Measurements from ENCODE around the gene PANX3.

Gene PANX3

GRCh38 chr11:124610295-124610694, 933 bp upstream of the PANX3 start:
- Histone ChIP-seq H3K27me3 (ENCODE audit: control insufficient read depth in 1 of 2, insufficient read depth in 2 of 2, low read length in 2 of 2) (peaks cover 0 to 9% of the 10 kb centered on the region in 2 donors), H3K27ac (ENCODE audit: low read depth, low read length) (no peak overlapping the region), H3K9ac (ENCODE audit: low read depth in 1 of 2, low read length in 2 of 2) (no peak overlapping the region), H3K4me1 (ENCODE audit: control insufficient read depth in 1 of 2, insufficient read depth in 2 of 2, low read length in 2 of 2) (no peaks in the 10 kb centered on the region), H3K4me3 (ENCODE audit: low read depth in 1 of 2, low read length in 2 of 2) (no peak overlapping the region), H3K9me3 (ENCODE audit: control insufficient read depth in 1 of 2, low read length in 2 of 2) (no peaks in the 10 kb centered on the region), H3K36me3 (ENCODE audit: control insufficient read depth in 1 of 2, insufficient read depth in 2 of 2, low read length in 2 of 2) (no peaks in the 10 kb centered on the region)

GRCh38 chr11:124612045-124612444, 817 bp downstream of the PANX3 start:
- Histone ChIP-seq H3K4me3 (ENCODE audit: low read depth in 1 of 2, low read length in 2 of 2) (no peak overlapping the region), H3K9ac (ENCODE audit: low read depth in 1 of 2, low read length in 2 of 2) (no peak overlapping the region), H3K27ac (ENCODE audit: low read depth, low read length) (no peak overlapping the region), H3K4me1 (ENCODE audit: control insufficient read depth in 1 of 2, insufficient read depth in 2 of 2, low read length in 2 of 2) (no peaks in the 10 kb centered on the region), H3K27me3 (ENCODE audit: control insufficient read depth in 1 of 2, insufficient read depth in 2 of 2, low read length in 2 of 2) (peaks cover 0 to 9% of the 10 kb centered on the region in 2 donors), H3K36me3 (ENCODE audit: control insufficient read depth in 1 of 2, insufficient read depth in 2 of 2, low read length in 2 of 2) (no peaks in the 10 kb centered on the region), H3K9me3 (ENCODE audit: control insufficient read depth in 1 of 2, low read length in 2 of 2) (no peaks in the 10 kb centered on the region)

GRCh38 chr11:124612567-124613246, 1.5 kb downstream of the PANX3 start:
- no peak overlapping the region for H3K27ac ChIP-seq (ENCODE audit: low read depth, low read length)

GRCh38 chr11:124618863-124619262, 7.6 kb downstream of the PANX3 start:
- peaks cover 0 to 4% of the 10 kb centered on the region in 2 donors for H3K27me3 ChIP-seq (ENCODE audit: control insufficient read depth in 1 of 2, insufficient read depth in 2 of 2, low read length in 2 of 2)
- no peak overlapping the region for H3K4me3 ChIP-seq (ENCODE audit: low read depth in 1 of 2, low read length in 2 of 2)
- H3K9me3 ChIP-seq (ENCODE audit: control insufficient read depth in 1 of 2, low read length in 2 of 2), result no peaks in the 10 kb centered on the region
- H3K36me3 ChIP-seq (ENCODE audit: control insufficient read depth in 1 of 2, insufficient read depth in 2 of 2, low read length in 2 of 2), result no peaks in the 10 kb centered on the region
- peaks cover 13 to 15% of the 10 kb centered on the region in 2 donors for H3K4me1 ChIP-seq (ENCODE audit: control insufficient read depth in 1 of 2, insufficient read depth in 2 of 2, low read length in 2 of 2)
- H3K9ac ChIP-seq (ENCODE audit: low read depth in 1 of 2, low read length in 2 of 2), result no peak overlapping the region
- no peak overlapping the region for H3K27ac ChIP-seq (ENCODE audit: low read depth, low read length)

More at GRCh38 chr11:124612567-124613246, 1.5 kb downstream of the PANX3 start:
- H3K9ac ChIP-seq (ENCODE audit: low read depth in 1 of 2, low read length in 2 of 2), result no peak overlapping the region
- H3K36me3 ChIP-seq (ENCODE audit: control insufficient read depth in 1 of 2, insufficient read depth in 2 of 2, low read length in 2 of 2), result no peaks in the 10 kb centered on the region
- peaks cover 0 to 9% of the 10 kb centered on the region in 2 donors for H3K27me3 ChIP-seq (ENCODE audit: control insufficient read depth in 1 of 2, insufficient read depth in 2 of 2, low read length in 2 of 2)
- H3K9me3 ChIP-seq (ENCODE audit: control insufficient read depth in 1 of 2, low read length in 2 of 2), result no peaks in the 10 kb centered on the region
- H3K4me1 ChIP-seq (ENCODE audit: control insufficient read depth in 1 of 2, insufficient read depth in 2 of 2, low read length in 2 of 2), result no peaks in the 10 kb centered on the region
- no peak overlapping the region for H3K4me3 ChIP-seq (ENCODE audit: low read depth in 1 of 2, low read length in 2 of 2)

GRCh38 chr11:124622531-124623451, 11.6 kb downstream of the PANX3 start, which contains the start of gene TBRG1:
TSS of gene TBRG1 (plus strand) at chr11:124622864. CDS start at chr11:124623084, 220 bp downstream.
- Histone ChIP-seq H3K27ac (ENCODE audit: low read depth, low read length) (peak within 1 kb of the TSS; percentile 87), H3K36me3 (ENCODE audit: control insufficient read depth in 1 of 2, insufficient read depth in 2 of 2, low read length in 2 of 2) (peaks cover 14 to 16% of the 10 kb centered on the region in 2 donors), H3K4me3 (ENCODE audit: low read depth in 1 of 2, low read length in 2 of 2) (peak within 1 kb of the TSS; percentile 97 to 100), H3K9ac (ENCODE audit: low read depth in 1 of 2, low read length in 2 of 2) (peak within 1 kb of the TSS; percentile 88 to 96), H3K4me1 (ENCODE audit: control insufficient read depth in 1 of 2, insufficient read depth in 2 of 2, low read length in 2 of 2) (peaks cover 21 to 32% of the 10 kb centered on the region in 2 donors), H3K27me3 (ENCODE audit: control insufficient read depth in 1 of 2, insufficient read depth in 2 of 2, low read length in 2 of 2) (peaks cover 0 to 4% of the 10 kb centered on the region in 2 donors), H3K9me3 (ENCODE audit: control insufficient read depth in 1 of 2, low read length in 2 of 2) (no peaks in the 10 kb centered on the region)

- H3K4me1 ChIP-seq (ENCODE audit: control insufficient read depth in 1 of 2, insufficient read depth in 2 of 2, low read length in 2 of 2), result peaks cover 20 to 29% of the 10 kb centered on the region in 2 donors
- peaks cover 16 to 18% of the 10 kb centered on the region in 2 donors for H3K36me3 ChIP-seq (ENCODE audit: control insufficient read depth in 1 of 2, insufficient read depth in 2 of 2, low read length in 2 of 2)
- H3K9me3 ChIP-seq (ENCODE audit: control insufficient read depth in 1 of 2, low read length in 2 of 2), result no peaks in the 10 kb centered on the region
- H3K9ac ChIP-seq (ENCODE audit: low read depth in 1 of 2, low read length in 2 of 2), result peak overlapping the region; percentile 88 to 96
- peaks cover 0 to 3% of the 10 kb centered on the region in 2 donors for H3K27me3 ChIP-seq (ENCODE audit: control insufficient read depth in 1 of 2, insufficient read depth in 2 of 2, low read length in 2 of 2)
- H3K27ac ChIP-seq (ENCODE audit: low read depth, low read length), result no peak overlapping the region
- H3K4me3 ChIP-seq (ENCODE audit: low read depth in 1 of 2, low read length in 2 of 2), result peak overlapping the region; percentile 97 to 100
Measured at GRCh38 chr11:124623861-124624525, 12.8 kb downstream of the PANX3 start.

GRCh38 chr11:124625504-124626168, 14.4 kb downstream of the PANX3 start:
- Histone ChIP-seq H3K4me3 (ENCODE audit: low read depth in 1 of 2, low read length in 2 of 2) (no peak overlapping the region), H3K9me3 (ENCODE audit: control insufficient read depth in 1 of 2, low read length in 2 of 2) (no peaks in the 10 kb centered on the region), H3K4me1 (ENCODE audit: control insufficient read depth in 1 of 2, insufficient read depth in 2 of 2, low read length in 2 of 2) (peaks cover 17 to 26% of the 10 kb centered on the region in 2 donors), H3K36me3 (ENCODE audit: control insufficient read depth in 1 of 2, insufficient read depth in 2 of 2, low read length in 2 of 2) (peaks cover 23 to 24% of the 10 kb centered on the region in 2 donors), H3K9ac (ENCODE audit: low read depth in 1 of 2, low read length in 2 of 2) (no peak overlapping the region), H3K27ac (ENCODE audit: low read depth, low read length) (no peak overlapping the region), H3K27me3 (ENCODE audit: control insufficient read depth in 1 of 2, insufficient read depth in 2 of 2, low read length in 2 of 2) (no peaks in the 10 kb centered on the region)

- H3K4me3 ChIP-seq (ENCODE audit: low read depth in 1 of 2, low read length in 2 of 2), result no peak overlapping the region
- peaks cover 13 to 21% of the 10 kb centered on the region in 2 donors for H3K4me1 ChIP-seq (ENCODE audit: control insufficient read depth in 1 of 2, insufficient read depth in 2 of 2, low read length in 2 of 2)
- no peak overlapping the region for H3K27ac ChIP-seq (ENCODE audit: low read depth, low read length)
- H3K27me3 ChIP-seq (ENCODE audit: control insufficient read depth in 1 of 2, insufficient read depth in 2 of 2, low read length in 2 of 2), result no peaks in the 10 kb centered on the region
- no peak overlapping the region for H3K9ac ChIP-seq (ENCODE audit: low read depth in 1 of 2, low read length in 2 of 2)
- H3K36me3 ChIP-seq (ENCODE audit: control insufficient read depth in 1 of 2, insufficient read depth in 2 of 2, low read length in 2 of 2), result peaks cover 41 to 42% of the 10 kb centered on the region in 2 donors
- no peaks in the 10 kb centered on the region for H3K9me3 ChIP-seq (ENCODE audit: control insufficient read depth in 1 of 2, low read length in 2 of 2)
Measured at GRCh38 chr11:124627546-124627945, 16.3 kb downstream of the PANX3 start.

- H3K4me1 ChIP-seq (ENCODE audit: control insufficient read depth in 1 of 2, insufficient read depth in 2 of 2, low read length in 2 of 2), result peaks cover 0 to 7% of the 10 kb centered on the region in 2 donors
Measured at GRCh38 chr11:124629961-124630360, 18.7 kb downstream of the PANX3 start.

More at GRCh38 chr11:124629961-124630360, 18.7 kb downstream of the PANX3 start:
- Histone ChIP-seq H3K9me3 (ENCODE audit: control insufficient read depth in 1 of 2, low read length in 2 of 2) (no peaks in the 10 kb centered on the region), H3K4me3 (ENCODE audit: low read depth in 1 of 2, low read length in 2 of 2) (no peak overlapping the region), H3K27ac (ENCODE audit: low read depth, low read length) (no peak overlapping the region), H3K27me3 (ENCODE audit: control insufficient read depth in 1 of 2, insufficient read depth in 2 of 2, low read length in 2 of 2) (no peaks in the 10 kb centered on the region), H3K9ac (ENCODE audit: low read depth in 1 of 2, low read length in 2 of 2) (no peak overlapping the region), H3K36me3 (ENCODE audit: control insufficient read depth in 1 of 2, insufficient read depth in 2 of 2, low read length in 2 of 2) (peaks cover 49 to 62% of the 10 kb centered on the region in 2 donors)

Data from duodenal mucosa (tissue), 2 donors.